Liver (tissue), 9 donors: ENCODE data around the gene PHETA1. TPM values are rescaled to one million over a fixed set of nuclear protein-coding genes. Genes with fewer than 3 reads are reported as not detected.
A peak's percentile ranks its signal among the peaks of the same experiment; 100 is the strongest.

ENCODE experiments used
- DNase-seq: peaks from one replicate; pipeline ENCODE4 v3.0.0-alpha.2; 2017; ENCODE audit warnings: low spot score
- H3K27ac ChIP-seq, 2 donors: one replicate each; pipeline ENCODE4 v1.7.0; 2013; ENCODE audit warnings: inconsistent platforms in 2 of 2, low read length in 2 of 2, control low read depth in 1 of 2, low read depth in 1 of 2, mild to moderate bottlenecking in 1 of 2
- H3K27me3 ChIP-seq, 4 donors: one replicate each; pipeline versions ENCODE4 v1.6.1 to v1.7.0; 2013; ENCODE audit warnings: low read length in 3 of 4, inconsistent platforms in 1 of 4, mild to moderate bottlenecking in 1 of 4, moderate library complexity in 1 of 4; ENCODE audit not compliant: control insufficient read depth in 4 of 4, insufficient read depth in 4 of 4
- H3K36me3 ChIP-seq, 4 donors: one replicate each; pipeline versions ENCODE4 v1.6.1 to v1.7.0; 2013; ENCODE audit warnings: low read length in 3 of 4, mild to moderate bottlenecking in 3 of 4, low read depth in 1 of 4, moderate library complexity in 1 of 4; ENCODE audit not compliant: control insufficient read depth in 4 of 4, insufficient read depth in 3 of 4
- H3K4me1 ChIP-seq, 4 donors: one replicate each; pipeline versions ENCODE4 v1.6.1 to v1.7.0; 2013; ENCODE audit warnings: low read length in 3 of 4, mild to moderate bottlenecking in 3 of 4, moderate library complexity in 1 of 4; ENCODE audit not compliant: control insufficient read depth in 4 of 4, insufficient read depth in 4 of 4
- H3K4me3 ChIP-seq, 3 donors: one replicate each; pipeline versions ENCODE4 v1.6.1 to v1.7.0; 2013; ENCODE audit warnings: low read length in 3 of 3, control low read depth in 1 of 3, low read depth in 1 of 3, mild to moderate bottlenecking in 1 of 3
- H3K9ac ChIP-seq, 2 donors: one replicate each; pipeline ENCODE4 v1.7.0; 2013; ENCODE audit warnings: low read length in 2 of 2, mild to moderate bottlenecking in 2 of 2, moderate library complexity in 2 of 2, control low read depth in 1 of 2, low read depth in 1 of 2
- H3K9me3 ChIP-seq, 4 donors: one replicate each; pipeline versions ENCODE4 v1.6.1 to v1.7.0; 2013; ENCODE audit warnings: low read length in 3 of 4; ENCODE audit not compliant: control insufficient read depth in 4 of 4
- EGR1 ChIP-seq, 2 donors: IDR thresholded peaks; 2 replicates each; pipeline ENCODE4 v1.6.1; 2016 to 2018; ENCODE audit warnings: antibody characterized with exemption in 2 of 2, low read depth in 2 of 2
- GABPA ChIP-seq, 2 donors: IDR thresholded peaks in 1 of 2; conservative IDR thresholded peaks in 1 of 2; 2 replicates each; pipeline ENCODE4 v1.6.1; 2016; ENCODE audit warnings: antibody characterized with exemption in 2 of 2, mild to moderate bottlenecking in 1 of 2, moderate library complexity in 1 of 2
- HNF4G ChIP-seq: IDR thresholded peaks from 2 replicates; pipeline ENCODE4 v1.6.1; 2016; ENCODE audit warnings: antibody characterized with exemption
- JUND ChIP-seq, 2 donors: IDR thresholded peaks; 2 replicates each; pipeline ENCODE4 v1.6.1; 2016; ENCODE audit warnings: antibody characterized with exemption in 2 of 2
- NR2F2 ChIP-seq: IDR thresholded peaks from 2 replicates; pipeline ENCODE4 v1.6.1; 2016; ENCODE audit warnings: antibody characterized with exemption
- RAD21 ChIP-seq, 2 donors: IDR thresholded peaks; 2 replicates each; pipeline ENCODE4 v1.6.1; 2016; ENCODE audit warnings: antibody characterized with exemption in 2 of 2, mild to moderate bottlenecking in 2 of 2
- RXRA ChIP-seq, 2 donors: IDR thresholded peaks; 2 replicates each; pipeline ENCODE4 v1.6.1; 2017 to 2018; ENCODE audit warnings: antibody characterized with exemption in 2 of 2, mild to moderate bottlenecking in 1 of 2
- TAF1 ChIP-seq: conservative IDR thresholded peaks from 2 replicates; pipeline ENCODE4 v1.6.1; 2016; ENCODE audit warnings: antibody characterized with exemption, mild to moderate bottlenecking
- YY1 ChIP-seq: IDR thresholded peaks from 2 replicates; pipeline ENCODE4 v1.6.1; 2016; ENCODE audit warnings: antibody characterized with exemption, mild to moderate bottlenecking
- WGBS: extraction: QIAGEN DNeasy Blood & Tissue Kit; methylation state at CpG from one replicate; pipeline ENCODE4 v1.1.7; 2013; 5-methylcytosine and 5-hydroxymethylcytosine counted together
- polyA plus RNA-seq, 2 donors: library from polyadenylated mRNA; stranded (reverse) in 1 of 2; unstranded in 1 of 2; fragments of 200-250 nt in 1 of 2; fragments of >200 nt in 1 of 2; fragmentation: Nextera tagmentation in 1 of 2; extraction: Ambion mirVana in 1 of 2; gene quantifications; one replicate each; pipeline versions ENCODE4 v1.2.1 to v1.2.3, GENCODE V29; 2013 to 2015
- total RNA-seq, 2 donors: library from RNA; depleted of rRNA; stranded (reverse); fragments of >200 nt; gene quantifications; one replicate each; pipeline ENCODE4 v1.2.3, GENCODE V29; 2014
- TF ChIP-seq, protein P1 (sequence below): IDR thresholded peaks from 2 replicates; pipeline ENCODE4 v1.6.1; 2016; ENCODE audit warnings: antibody characterized with exemption
- TF ChIP-seq, protein P2 (sequence below): IDR thresholded peaks from 2 replicates; pipeline ENCODE4 v1.6.1; 2016; ENCODE audit warnings: antibody characterized with exemption
- TF ChIP-seq, protein P3 (sequence below): IDR thresholded peaks from 2 replicates; pipeline ENCODE4 v1.6.1; 2016; ENCODE audit warnings: antibody characterized with exemption
- TF ChIP-seq, protein P4 (sequence below): IDR thresholded peaks from 2 replicates; pipeline ENCODE4 v1.6.1; 2016; ENCODE audit warnings: antibody characterized with exemption, mild to moderate bottlenecking
- donor health status: healthy.
- donor health status: healthy.
- donor health status: healthy.
- donor health status: healthy.
- donor health status: healthy.

The PHETA1 gene
- total and polyA plus RNA-seq, 4 donors = 2.4 to 5.7 (median 3.9) TPM

GRCh38 chr12:111408686-111409402 lies 39.9 kb upstream of the PHETA1 start (continued):
- TF ChIP-seq, protein P1, sequence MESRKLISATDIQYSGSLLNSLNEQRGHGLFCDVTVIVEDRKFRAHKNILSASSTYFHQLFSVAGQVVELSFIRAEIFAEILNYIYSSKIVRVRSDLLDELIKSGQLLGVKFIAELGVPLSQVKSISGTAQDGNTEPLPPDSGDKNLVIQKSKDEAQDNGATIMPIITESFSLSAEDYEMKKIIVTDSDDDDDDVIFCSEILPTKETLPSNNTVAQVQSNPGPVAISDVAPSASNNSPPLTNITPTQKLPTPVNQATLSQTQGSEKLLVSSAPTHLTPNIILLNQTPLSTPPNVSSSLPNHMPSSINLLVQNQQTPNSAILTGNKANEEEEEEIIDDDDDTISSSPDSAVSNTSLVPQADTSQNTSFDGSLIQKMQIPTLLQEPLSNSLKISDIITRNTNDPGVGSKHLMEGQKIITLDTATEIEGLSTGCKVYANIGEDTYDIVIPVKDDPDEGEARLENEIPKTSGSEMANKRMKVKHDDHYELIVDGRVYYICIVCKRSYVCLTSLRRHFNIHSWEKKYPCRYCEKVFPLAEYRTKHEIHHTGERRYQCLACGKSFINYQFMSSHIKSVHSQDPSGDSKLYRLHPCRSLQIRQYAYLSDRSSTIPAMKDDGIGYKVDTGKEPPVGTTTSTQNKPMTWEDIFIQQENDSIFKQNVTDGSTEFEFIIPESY = no peak
- TF ChIP-seq YY1 (no peak), EGR1 (IDR thresholded peaks at IDR 0.05; ENCODE audit: low read depth in 2 of 2) (no peak), HNF4G (no peak), JUND (IDR thresholded peaks at IDR 0.05) (no peak), RXRA (IDR thresholded peaks at IDR 0.05) (no peak), NR2F2 (no peak), TAF1 (no peak)
- TF ChIP-seq, protein P2, sequence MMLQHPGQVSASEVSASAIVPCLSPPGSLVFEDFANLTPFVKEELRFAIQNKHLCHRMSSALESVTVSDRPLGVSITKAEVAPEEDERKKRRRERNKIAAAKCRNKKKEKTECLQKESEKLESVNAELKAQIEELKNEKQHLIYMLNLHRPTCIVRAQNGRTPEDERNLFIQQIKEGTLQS = no peak
- TF ChIP-seq, protein P3, sequence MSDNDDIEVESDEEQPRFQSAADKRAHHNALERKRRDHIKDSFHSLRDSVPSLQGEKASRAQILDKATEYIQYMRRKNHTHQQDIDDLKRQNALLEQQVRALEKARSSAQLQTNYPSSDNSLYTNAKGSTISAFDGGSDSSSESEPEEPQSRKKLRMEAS = no peak

- Histone ChIP-seq H3K9me3 (no peaks in the 10 kb centered on the region), H3K4me1 (peaks cover 19 to 69% (median 55%) of the 10 kb centered on the region in 4 donors), H3K9ac (no peak overlapping the region), H3K27me3 (no peaks in the 10 kb centered on the region), H3K27ac (peak overlapping the region; percentile 80 to 85), H3K36me3 (no peaks in the 10 kb centered on the region), H3K4me3 (peak overlapping the region in 1 of 3 donors; percentile 49)
- DNase-seq = no peak
- 88% methylated on average over 1 of the region's 1 CpG for WGBS
- TF ChIP-seq RAD21 (IDR thresholded peaks at IDR 0.05) = no peak
- no peak for TF ChIP-seq GABPA (IDR thresholded peaks at IDR 0.05 in 1 of 2, conservative IDR thresholded peaks at IDR 0.05 in 1 of 2)
- TF ChIP-seq YY1 = no peak
- TF ChIP-seq JUND (IDR thresholded peaks at IDR 0.05) = no peak
- TF ChIP-seq, protein P3 = no peak
These were observed 39.2 kb upstream of the PHETA1 start for GRCh38 chr12:111408116-111408440.

DNA sequence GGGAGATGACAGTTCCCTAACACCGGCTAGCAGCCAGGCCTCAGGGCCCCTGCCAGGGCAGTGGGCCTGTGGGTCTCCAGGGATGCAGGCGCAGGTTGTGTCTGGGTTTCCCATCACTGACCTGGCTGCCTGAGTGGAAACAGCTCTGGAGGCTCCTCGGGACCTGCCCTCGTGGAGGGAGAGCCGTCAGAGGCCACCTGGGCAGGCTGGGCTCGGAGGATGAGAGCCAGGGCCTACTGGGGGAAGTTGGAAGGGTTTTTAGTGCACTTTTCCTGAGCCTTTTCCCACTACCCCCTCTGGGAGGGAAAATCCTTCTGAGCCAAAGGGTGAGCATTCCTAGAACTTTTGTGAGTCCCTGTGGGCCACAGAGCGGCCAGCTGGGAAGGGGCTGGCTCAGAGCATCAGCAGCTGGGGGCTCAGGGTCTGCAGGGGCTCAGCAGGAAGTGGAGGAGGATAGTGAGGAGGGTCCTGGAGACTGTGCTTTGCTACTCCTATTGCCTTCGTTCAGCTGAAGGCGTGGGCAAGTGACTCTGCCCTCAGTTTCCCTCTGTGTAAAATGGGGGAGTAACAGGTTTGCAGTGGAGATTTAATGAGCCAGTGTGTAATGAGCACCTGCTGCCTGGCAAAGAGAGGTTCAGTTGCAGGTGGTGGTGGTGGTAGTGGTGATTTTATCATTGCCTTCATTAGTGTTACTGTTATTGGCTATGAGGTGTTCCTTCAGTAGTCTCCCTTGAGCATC lies 38.7 kb upstream of the PHETA1 start:
- H3K4me3 ChIP-seq = peak overlapping the region; percentile 49 to 85 (median 79)
- peak overlapping the region; percentile 80 to 85 for H3K27ac ChIP-seq
- no peak for DNase-seq
- H3K4me1 ChIP-seq = peaks cover 19 to 68% (median 50%) of the 10 kb centered on the region in 4 donors
- H3K36me3 ChIP-seq = no peaks in the 10 kb centered on the region
- H3K9ac ChIP-seq = peak overlapping the region; percentile 57 to 84
- no peak for TF ChIP-seq NR2F2
- TF ChIP-seq, protein P4, sequence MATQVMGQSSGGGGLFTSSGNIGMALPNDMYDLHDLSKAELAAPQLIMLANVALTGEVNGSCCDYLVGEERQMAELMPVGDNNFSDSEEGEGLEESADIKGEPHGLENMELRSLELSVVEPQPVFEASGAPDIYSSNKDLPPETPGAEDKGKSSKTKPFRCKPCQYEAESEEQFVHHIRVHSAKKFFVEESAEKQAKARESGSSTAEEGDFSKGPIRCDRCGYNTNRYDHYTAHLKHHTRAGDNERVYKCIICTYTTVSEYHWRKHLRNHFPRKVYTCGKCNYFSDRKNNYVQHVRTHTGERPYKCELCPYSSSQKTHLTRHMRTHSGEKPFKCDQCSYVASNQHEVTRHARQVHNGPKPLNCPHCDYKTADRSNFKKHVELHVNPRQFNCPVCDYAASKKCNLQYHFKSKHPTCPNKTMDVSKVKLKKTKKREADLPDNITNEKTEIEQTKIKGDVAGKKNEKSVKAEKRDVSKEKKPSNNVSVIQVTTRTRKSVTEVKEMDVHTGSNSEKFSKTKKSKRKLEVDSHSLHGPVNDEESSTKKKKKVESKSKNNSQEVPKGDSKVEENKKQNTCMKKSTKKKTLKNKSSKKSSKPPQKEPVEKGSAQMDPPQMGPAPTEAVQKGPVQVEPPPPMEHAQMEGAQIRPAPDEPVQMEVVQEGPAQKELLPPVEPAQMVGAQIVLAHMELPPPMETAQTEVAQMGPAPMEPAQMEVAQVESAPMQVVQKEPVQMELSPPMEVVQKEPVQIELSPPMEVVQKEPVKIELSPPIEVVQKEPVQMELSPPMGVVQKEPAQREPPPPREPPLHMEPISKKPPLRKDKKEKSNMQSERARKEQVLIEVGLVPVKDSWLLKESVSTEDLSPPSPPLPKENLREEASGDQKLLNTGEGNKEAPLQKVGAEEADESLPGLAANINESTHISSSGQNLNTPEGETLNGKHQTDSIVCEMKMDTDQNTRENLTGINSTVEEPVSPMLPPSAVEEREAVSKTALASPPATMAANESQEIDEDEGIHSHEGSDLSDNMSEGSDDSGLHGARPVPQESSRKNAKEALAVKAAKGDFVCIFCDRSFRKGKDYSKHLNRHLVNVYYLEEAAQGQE = peak; percentile 4
- 60% methylated on average over 9 of the region's 9 CpGs for WGBS
- H3K27me3 ChIP-seq = no peaks in the 10 kb centered on the region
- H3K9me3 ChIP-seq = no peaks in the 10 kb centered on the region
